T1000 (cell line): ENCODE data around the gene TSPAN11.

ENCODE experiments used
- DNase-seq: peaks from one replicate; lab custom pipeline; 2025; ENCODE audit warnings: mixed read lengths; lab: John Stamatoyannopoulos, UW

The TSPAN11 gene

DNA sequence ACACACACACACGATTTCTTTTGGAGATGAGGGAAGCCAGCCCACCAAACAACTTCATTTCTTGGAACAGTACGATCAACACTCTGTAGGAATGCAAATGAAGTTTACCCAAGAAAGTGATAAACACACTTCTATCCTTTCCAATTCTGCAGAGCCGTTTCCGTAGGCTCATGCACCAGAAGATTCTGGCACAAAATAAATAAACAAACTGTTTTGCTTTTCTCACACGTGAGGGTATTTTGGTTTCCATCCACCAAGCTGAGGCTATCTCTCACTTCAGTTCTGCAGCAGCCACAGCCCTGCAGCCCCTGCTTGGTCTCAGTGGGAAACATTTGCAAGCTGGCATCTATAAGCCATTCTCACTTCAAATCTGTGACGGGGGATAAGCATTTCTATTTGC lies 15.3 kb upstream of the TSPAN11 start:
- no peak for DNase-seq

DNA sequence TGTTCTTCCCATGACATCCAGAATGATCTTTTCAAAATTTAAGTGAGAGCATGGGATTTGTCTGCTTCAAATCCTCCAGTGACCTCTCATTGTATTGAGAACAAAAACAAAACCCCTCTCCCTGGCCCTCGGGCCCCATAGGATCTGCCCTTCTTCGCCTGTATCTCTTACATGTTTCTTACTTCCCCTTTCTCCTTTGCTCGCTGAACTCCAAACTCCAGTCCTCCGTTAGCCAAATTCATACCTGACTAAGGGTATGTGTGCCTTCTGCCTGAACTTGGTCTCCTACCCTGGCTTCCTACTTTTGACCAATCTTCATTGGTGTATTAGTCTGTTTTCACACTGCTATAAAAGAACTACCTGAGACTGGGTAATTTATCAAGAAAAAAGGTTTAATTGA lies 13.2 kb upstream of the TSPAN11 start:
- no peak for DNase-seq

DNA sequence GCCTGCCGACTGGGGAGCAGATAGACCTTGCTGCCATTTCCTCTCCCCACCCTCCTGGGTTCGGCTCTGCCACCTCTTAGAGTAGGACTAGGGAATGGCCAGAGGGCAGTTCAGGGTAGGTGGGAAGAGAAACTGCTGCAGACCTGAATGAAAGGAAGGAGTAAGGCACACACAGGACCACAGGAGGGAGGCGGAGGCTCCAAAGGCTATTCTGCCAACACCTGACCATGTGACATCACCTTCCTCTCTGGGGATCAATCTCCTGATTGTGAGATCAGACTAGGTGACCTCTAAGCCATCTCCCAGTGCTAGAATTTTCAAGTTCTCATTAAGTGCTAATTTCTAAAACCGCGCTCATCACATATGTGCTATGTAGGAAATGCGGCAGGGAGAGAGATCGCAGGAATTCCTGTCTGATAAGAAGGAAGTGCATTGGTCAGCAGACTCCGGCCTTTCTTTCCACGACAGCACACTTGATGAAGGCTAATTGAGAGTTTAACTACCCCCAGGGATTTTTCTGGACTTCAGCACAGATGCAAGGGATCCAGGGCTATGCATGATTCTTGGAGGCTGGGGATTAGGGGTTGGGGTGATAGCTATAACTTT lies 11.5 kb upstream of the TSPAN11 start:
- no peak for DNase-seq

DNA sequence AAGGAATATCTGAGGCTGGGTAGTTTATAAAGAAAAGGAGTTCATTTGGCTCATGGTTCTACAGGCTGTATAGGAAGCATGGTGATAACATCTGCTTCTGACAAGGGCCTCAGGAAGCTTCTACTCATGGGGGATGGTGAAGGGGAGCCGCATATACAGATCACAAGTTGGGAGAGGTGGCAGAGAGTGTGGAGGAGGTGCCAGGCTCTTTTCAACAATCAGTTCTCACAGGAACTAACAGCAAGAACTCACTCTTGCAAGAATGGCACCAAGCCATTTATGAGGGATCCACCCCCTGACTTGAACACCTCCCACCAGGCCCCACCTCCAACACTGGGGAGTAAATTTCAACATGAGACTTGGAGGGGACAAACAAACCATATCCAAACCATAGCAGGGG lies 3.5 kb upstream of the TSPAN11 start:
- no peak for DNase-seq

DNA sequence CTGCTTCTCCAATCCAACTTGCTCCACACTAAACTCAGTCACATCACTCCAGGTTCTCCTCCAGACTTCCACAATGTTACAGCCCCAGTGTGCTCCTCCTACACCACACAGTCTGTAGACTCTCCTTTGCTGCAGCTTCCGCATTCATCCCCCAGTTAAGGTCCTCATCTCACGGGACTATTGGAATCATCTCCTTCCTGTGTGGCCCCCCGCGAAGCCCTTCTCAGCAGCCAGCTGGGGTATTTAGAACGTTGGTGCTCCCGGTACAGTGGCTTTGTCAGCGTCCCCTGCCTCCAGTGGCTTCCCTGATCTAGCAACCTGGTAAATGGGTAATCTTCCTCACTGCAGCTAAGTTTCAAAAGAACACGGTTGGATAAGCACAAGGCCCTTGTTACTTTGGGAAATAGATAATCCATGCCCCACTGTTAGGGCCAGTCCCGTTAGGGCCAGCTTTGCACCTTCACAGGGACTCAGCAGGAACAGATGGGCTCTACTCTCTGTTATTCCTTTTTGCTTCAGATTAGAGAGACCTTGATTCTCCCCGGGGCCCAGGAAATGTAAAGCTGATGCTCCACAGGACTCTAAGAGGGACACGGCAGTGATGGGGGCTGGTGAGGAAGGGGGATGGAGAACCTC lies 823 bp upstream of the TSPAN11 start:
- no peak for DNase-seq

DNA sequence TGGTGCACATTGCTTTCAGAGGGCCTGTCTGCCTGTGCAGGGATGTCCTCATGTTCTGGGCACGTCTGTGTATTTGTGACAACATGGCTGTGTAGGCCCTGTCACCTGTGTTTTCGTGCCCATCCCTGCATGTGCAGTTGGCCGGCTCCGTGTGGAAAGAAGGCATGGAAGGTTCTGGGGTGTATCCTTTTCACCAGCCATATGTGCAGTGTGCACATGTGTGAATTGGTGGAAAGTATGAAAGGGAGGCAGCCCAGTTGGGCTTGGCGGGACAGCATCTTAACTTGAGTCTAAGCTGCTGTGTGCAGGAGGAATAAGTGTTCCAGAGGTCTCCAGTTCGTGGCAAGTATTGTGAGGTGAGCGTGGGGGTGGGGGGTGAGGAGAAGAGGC lies 669 bp downstream of the TSPAN11 start:
- DNase-seq, result no peak

DNA sequence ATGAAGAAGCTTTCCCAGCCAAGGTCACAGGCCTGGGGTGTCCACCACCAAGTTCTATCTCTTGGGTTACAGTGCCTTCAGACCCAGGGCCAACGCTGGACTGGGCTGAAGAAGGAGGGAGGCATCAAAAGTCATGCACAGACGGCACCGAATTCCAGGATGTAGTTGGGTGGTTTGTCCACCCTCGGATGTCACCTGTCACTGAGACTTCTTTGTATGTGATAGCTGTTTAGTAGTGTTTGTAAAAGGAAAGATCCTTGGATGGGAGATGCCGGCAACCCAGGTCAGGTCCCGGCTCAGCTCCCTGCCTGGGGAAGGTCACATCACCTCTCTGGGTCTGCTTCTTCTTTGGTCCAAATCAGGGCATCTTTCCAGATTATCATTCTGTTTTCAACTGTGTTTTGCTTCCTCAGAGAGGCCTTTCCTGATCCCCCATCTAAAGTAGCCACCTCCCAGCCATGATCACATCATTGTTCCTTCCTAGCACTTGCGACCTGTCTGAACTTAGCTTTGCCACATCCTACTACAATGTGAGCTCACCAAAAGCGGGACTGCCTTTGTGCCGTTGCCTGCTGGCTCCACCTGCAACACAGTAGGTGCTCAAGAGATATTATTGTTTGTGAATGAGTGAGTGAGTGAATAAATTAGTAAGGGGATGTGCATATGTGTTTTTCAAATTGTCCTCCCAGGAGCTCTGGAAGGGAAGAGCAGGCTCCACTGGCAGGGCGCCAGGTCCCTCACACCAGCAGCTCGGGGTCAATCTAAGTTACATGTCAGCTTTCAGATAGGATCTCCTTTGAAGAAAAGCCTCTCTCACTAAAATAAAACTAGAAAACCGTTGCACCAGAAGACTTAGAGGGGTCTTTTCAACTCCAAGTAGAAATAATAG lies 2.1 kb downstream of the TSPAN11 start:
- no peak for DNase-seq

DNA sequence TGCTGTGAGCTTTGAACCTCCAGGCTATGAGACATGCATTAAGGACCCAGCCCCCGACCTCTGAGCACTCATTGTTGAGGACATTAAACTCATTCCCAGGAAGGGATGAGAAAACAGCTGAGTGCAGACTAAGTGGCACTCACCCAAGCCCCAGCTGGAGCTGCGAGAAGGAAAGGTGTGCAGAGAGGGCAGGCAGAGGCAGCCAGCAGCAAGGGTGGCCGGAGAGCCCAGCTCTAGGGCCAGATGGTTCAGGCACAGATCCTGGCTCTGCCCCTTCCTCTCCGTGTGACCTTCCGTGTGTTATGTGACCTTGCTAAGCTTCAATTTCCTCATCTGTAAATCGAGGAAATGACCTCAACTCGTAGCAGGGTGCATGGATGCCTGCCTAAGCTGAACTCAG lies 3.7 kb downstream of the TSPAN11 start:
- no peak for DNase-seq

DNA sequence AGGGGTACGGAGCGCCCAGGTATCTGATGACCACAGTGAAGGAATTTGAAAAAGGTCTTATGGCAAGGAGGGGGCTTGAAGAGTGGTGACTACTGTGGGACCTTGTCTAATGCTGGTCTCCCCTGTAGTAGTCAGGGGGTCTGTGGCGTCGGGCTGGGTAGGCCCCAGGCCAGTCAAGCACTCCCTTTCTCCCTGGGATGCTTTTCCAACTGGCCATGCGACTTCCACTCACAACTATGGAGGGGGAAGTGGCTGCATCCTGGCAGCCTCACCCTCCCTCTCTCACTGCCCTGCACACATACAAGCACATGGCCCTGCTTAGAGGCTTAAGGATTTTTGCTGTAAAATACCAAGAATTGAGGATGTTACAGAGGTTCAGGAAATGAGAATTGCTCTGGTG lies 4.1 kb downstream of the TSPAN11 start:
- DNase-seq, result no peak

DNA sequence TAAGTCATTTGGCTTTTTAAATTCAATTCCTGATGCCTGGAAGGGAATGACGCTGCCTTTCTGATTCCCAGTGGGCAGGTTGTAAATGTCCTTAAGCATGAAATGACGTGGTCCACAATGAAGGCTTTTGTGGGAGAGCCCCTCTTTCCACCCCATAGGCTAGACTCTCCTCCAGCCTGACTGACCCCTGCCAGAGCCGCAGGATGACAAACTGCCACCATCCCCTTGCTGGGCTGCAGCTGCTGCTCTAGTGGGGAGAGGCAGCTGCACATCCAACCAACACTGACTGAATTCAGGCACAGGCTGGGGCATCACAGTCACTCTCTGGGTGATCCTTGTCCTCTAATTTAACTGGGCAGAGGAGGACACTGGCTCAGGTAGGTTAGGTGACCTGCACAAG lies 6.3 kb downstream of the TSPAN11 start:
- DNase-seq, result no peak

DNA sequence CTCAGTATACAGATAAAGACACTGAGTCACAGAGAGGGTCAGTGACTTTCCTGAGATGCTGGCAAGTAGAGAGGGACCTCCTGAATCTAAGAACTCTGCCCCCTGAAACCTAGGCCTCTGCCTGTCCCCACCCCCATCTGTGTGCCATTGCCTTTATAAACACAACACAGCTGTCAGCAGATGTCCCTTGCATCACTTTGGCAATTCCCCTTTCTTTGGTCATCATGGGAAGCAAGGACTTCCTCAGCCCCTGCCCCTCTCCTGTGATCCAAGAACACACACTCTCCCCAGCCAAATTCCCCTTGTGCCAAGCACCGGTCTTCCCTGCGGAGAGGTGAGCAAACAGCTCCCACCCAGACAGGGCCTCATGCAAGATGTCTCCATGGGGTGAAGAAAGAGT lies 8.3 kb downstream of the TSPAN11 start:
- no peak for DNase-seq

DNA sequence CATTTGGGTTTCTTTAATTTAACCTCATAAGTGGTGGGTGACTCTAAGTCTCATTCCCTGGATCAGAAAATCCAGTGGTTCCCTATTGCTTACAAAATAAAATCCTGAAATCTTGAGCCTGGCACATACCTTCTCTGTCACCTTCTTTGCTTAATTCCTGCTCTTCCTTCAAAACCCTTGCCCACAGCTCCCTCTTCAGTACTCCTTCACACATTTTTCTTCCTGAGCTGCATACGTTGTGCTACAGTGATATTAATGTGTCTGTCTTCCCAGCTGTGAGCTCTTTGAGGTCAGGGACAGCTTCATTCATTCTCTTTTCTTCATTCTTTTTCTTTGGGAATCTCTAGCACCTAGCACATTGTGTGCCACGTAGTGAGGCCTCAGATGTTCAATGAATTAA lies 9.5 kb downstream of the TSPAN11 start:
- no peak for DNase-seq

DNA sequence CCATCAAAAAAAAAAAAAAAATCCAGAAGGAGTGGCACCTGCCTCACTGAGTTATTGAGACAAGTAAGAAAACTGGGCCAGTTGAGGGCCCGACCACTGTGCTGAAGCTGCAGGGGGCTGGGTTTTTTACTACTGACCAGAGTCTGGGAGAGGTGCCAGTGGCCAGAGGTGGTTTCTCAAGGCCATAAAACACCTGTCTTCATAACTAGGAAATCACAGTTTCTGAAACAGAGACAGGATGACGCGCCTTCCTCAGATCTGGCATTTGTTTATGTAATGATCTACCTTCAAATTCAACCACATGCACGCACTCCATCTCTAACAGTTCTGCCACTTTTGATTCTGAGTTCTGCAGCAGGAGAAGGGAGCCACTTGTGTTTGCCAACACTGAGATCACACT lies 12.7 kb downstream of the TSPAN11 start:
- no peak for DNase-seq

DNA sequence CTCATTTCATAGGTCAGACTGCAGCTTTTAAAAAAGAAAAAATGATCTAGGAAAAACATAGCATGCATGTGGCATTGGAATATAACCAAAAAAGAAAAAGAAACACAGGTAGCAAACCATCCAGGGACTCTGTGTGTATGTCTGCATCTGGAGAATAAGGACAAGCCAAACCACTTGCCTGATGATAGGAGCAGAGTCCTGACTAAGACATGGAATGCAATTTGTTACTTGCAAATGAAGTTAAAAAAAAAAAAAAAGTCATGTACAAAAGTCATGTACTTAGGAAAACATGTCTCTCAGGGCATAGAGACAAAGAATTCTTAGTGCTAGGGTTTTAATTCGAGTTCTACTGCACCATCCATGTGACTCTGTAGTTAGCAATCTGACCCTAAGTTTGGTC lies 15.9 kb downstream of the TSPAN11 start:
- no peak for DNase-seq

DNA sequence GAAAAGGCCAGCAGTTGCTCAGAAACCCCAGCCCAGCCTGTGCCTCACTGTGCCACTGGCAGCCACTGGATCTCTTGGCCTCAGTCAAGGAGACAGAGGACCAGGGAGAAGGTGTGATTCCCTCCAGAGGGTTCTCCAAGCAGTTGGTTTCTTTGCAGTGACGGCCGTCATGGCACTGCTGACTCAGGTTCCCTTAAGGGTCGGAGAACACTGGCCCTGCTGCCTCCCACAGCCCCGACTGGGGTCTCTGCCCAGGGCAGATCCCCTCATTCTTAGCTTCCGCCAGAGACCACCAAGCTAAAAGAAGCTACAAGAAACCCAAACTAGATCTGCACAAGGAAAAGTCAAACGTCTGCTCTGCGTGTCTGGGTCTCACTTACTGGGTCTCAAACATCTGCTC lies 16.4 kb downstream of the TSPAN11 start:
- no peak for DNase-seq

DNA sequence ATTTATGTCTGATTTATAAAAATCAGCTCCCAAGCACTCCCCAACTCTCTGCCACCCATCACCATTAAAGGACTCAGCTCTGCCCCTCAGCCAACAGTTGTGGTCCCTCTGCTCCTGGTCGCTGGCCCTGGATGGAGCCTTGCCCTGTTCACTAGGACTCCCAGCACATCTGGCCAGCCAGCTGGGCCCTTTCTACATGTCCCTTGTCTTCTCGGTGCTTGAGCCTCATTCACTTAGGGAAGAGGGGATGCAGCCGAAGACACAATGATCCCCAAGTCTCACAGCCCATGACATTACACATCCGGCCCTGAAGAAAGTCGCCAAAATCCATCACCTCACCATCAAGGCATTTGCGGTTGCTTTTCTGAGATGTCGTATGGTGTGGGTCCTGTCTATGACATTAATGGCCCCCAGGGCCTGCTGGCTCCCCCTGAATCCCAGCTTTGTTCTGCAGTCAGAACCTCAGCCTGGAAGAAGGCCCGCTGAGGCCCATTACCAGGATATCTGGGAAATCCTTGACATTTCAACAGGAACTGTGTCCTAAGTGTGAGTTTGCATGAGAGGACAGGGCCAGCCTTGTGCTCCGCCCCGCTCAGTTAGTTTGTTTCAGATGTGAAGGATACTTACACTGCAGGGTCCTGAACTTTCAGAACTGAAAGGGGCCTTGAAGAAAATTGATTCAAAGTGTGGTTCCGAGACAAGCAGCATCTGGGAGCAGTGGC lies 19.1 kb downstream of the TSPAN11 start:
- DNase-seq, result no peak

DNA sequence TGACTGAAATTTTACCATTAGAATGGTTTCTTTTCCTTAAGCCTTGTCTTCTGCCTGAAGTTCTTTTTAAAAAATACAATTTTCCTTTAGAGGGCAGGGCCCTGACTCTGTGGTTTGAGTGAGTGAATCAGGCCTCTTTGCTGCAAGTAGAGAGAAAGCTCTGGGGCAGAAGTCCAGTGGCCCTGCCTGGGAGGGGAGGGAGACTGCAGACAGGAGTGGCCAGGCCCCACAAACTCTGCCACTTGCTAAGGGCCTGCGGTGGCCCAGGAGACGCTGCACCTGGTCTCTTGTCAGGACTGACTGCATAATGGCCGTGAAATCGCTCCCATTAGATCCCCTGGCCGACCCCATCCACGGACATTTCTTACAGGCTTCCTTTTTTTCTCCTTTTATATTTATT lies 25.5 kb downstream of the TSPAN11 start:
- no peak for DNase-seq

DNA sequence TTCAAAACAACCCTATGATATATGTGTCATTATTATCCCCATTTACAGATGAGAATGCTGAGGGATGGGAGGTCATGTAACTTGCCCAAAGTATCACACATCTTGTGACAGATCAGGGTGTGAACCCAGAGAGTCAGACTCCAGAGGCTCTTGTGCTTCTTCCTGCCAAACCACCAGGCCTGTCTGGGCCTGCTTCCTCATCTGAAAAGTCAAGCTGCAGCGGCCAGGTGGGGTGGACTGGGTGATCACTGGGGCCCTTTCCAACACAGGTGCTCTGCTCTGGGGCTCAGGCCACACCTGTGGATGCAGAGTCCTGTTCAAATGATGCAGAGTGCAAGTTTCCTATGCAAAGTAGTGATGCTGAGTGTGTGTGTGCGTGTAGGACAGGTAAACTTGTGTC lies 26.7 kb downstream of the TSPAN11 start:
- no peak for DNase-seq

DNA sequence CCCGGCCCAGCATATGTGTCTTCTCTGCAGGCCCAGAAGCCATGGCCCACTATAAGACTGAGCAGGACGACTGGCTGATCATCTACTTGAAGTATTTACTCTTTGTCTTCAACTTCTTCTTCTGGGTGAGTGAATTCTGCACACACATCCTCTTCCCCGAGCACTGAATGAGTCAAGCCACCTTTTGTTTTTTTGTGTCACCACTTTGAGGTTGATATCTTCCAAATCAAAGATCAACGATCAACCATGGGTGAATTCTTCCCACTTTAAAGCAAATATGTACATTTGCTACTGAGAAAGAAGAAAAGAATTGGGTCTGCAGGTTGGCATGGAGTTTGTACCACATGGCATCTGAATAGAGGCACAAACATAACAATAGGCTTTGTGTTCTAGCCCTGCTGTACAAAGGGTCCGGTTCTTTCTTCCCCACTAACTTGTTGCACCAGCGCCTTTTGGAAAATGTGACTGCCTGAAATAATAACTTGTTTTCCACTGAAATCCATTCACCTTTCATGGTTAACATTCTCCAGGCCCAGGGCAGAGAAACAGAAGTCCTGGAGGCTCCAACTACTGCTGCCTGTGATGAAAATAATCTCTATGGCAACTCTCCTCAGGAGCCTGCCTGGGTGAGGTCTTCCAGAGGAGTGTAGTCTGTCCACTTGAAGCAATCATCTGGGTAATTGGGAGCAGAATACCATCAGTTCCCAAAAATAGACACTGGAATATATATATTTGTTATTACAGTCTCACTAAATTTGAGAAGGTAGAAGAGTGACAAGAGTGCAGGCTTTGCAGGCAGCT lies 27.6 kb downstream of the TSPAN11 start:
- no peak for DNase-seq

DNA sequence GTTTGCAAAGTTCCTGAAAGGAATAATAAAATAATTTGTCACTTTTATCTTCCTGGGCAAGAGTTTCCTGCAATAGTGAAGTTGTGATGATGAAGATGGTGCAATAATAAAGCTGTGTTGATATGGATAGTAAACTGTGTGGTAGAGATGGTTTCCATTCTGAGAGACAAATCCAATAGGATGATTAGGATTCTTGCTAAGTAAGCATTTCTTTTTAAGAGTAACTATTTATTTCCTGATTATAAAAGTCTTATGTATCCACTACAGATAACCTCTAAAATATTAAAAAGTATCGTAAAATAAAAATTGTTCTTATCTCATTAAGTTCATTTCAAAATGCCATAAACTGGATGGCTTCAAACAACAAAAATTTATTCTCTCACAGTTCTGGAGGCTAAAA lies 28.7 kb downstream of the TSPAN11 start:
- no peak for DNase-seq

DNA sequence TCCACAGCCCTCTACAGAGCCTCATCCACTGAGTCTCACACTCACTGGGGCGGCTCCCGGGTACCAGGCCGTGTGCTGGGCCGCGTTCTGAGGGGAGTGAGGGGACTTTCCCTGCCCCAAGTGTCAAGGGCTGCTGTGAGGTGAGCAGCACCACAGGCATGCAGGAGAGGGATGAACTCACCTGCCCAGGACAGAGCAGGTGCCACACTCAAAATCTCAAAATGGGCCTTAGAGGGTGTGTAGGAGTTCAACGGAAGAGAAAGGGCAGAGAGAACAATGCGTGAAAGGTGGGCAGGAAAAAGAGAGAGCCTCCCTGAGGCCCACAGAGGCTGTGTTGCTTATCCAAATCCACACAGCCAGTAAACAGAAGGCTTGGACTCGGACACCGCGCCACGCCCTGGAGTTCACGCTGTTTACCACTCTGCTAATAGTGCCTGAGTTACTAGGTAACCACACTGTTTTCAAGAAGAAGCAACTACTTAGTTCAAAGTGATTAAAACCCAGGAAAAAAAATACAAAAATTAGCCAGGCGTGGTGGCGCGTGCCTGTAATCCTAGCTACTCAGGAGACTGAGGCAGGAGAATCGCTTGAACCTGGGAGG lies 32.7 kb downstream of the TSPAN11 start:
- no peak for DNase-seq
